LNCaP clone FGC (cell line): Measurements from ENCODE around the gene BCL11A.

Experiments used
- DNase-seq: peaks from one replicate; pipeline ENCODE4 v3.0.0-alpha.2; 2011; ENCODE audit warnings: low read depth
- H3K4me3 ChIP-seq: 2 replicates; pipeline ENCODE4 v1.5.1; 2011; ENCODE audit warnings: mild to moderate bottlenecking, low read depth, low read length, control low read depth
- TF ChIP-seq, protein P1 (sequence below): IDR thresholded peaks from 2 replicates; pipeline ENCODE4 v1.5.1; 2012; ENCODE audit warnings: mild to moderate bottlenecking; ENCODE audit not compliant: control insufficient read depth, insufficient read depth; ENCODE audit errors: extremely low read depth

The BCL11A gene

DNA sequence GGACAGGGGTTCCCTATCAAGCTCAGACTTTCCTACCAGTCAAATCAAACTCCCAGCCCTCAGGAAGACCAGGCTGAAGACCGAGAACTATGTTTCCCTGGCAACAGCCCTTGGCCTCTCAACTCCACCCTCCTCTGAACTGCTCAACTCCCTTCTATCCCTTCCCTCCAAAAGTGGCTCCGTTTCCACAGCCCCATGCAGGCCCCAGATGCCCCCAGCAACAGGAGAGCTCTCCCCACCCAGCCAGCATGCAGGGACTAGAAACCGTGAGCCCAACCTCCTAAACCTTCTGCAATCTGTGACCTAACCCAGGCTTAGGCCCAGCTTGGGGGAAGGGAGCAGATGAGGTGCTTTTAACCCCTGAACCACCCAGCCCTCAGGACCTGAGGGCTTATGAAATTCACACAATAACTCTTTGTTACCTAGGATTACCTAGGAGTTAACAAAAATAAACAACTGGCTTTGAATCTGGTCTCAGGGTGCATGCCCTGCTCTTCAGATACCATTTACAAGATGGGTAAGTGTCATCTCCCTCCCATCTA lies 87.2 kb downstream of the BCL11A start:
- no peak overlapping the region for H3K4me3 ChIP-seq
- no peak for DNase-seq

GRCh38 chr2:60465736-60466135 lies 87.7 kb downstream of the BCL11A start:
- DNase-seq, result no peak
- TF ChIP-seq, protein P1, sequence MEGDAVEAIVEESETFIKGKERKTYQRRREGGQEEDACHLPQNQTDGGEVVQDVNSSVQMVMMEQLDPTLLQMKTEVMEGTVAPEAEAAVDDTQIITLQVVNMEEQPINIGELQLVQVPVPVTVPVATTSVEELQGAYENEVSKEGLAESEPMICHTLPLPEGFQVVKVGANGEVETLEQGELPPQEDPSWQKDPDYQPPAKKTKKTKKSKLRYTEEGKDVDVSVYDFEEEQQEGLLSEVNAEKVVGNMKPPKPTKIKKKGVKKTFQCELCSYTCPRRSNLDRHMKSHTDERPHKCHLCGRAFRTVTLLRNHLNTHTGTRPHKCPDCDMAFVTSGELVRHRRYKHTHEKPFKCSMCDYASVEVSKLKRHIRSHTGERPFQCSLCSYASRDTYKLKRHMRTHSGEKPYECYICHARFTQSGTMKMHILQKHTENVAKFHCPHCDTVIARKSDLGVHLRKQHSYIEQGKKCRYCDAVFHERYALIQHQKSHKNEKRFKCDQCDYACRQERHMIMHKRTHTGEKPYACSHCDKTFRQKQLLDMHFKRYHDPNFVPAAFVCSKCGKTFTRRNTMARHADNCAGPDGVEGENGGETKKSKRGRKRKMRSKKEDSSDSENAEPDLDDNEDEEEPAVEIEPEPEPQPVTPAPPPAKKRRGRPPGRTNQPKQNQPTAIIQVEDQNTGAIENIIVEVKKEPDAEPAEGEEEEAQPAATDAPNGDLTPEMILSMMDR, result no peak
- no peak overlapping the region for H3K4me3 ChIP-seq

More for the DNA sequence above, 87.2 kb downstream of the BCL11A start:
- TF ChIP-seq, protein P1, result no peak

DNA sequence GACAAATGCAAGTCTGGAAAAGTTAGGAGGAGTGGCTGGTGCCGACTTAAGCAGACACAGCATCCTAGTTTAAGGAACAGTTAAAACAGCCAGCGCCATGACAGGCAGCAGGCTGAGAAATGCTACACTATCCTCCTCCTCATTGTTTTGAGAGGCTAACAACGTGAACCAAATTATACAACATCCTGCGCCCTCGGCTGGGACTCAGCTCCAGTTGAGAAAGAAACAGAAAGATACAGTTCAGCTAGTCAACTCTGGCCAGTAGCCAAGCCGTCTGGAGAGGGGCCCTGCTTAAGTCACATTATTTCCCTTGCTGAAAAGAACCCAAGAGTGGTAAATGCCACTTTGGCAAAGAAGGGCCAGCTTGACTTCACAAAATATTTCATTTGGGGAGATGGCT lies 90.2 kb downstream of the BCL11A start:
- TF ChIP-seq, protein P1, result no peak
- no peak for DNase-seq
- H3K4me3 ChIP-seq, result no peak overlapping the region

- DNase-seq, result no peak
- no peak overlapping the region for H3K4me3 ChIP-seq
- TF ChIP-seq, protein P1, result no peak
Observed at GRCh38 chr2:60461421-60462108, 91.9 kb downstream of the BCL11A start.

DNA sequence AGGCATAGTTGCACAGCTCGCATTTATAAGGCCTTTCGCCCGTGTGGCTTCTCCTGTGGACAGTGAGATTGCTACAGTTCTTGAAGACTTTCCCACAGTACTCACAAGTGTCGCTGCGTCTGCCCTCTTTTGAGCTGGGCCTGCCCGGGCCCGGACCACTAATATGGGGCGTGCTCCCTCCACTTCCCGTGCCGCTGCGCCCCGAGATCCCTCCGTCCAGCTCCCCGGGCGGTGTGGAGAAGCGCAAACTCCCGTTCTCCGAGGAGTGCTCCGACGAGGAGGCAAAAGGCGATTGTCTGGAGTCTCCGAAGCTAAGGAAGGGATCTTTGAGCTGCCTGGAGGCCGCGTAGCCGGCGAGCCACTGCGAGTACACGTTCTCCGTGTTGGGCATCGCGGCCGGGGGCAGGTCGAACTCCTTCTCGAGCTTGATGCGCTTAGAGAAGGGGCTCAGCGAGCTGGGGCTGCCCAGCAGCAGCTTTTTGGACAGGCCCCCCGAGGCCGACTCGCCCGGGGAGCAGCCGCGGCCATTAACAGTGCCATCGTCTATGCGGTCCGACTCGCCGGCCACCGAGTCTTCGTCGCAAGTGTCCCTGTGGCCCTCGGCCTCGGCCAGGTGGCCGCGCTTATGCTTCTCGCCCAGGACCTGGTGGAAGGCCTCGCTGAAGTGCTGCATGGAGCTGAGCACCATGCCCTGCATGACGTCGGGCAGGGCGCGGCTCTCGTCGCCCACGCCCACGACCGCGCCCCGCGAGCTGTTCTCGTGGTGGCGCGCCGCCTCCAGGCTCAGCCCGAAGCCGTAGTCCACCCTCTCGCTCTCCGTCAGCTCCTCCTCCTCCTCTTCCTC lies 92.7 kb downstream of the BCL11A start:
- no peak overlapping the region for H3K4me3 ChIP-seq
- no peak for DNase-seq
- TF ChIP-seq, protein P1, result no peak

DNA sequence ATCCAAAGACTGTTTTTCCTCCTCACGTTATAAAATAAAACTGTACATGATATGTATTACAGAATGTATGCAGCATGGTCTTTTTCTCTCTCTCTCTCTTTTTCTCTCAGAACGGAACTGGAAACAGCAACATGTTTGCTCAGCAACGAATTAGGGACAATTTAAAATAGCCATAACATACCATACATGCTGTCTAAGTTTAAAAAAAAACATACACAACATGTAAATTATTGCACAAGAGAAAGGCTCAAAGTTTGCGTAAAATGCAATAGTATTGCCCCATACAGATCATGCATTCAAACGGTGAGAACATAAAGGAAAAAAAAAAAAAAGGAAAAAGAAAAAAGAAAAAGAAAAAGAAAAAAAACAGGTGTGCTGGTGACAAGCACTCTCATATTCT lies 93.6 kb downstream of the BCL11A start:
- TF ChIP-seq, protein P1, result no peak
- DNase-seq, result no peak
- H3K4me3 ChIP-seq, result no peak overlapping the region
